GM12801 (cell line): ENCODE results near the gene BHMT2.

Source experiments
- TF ChIP-seq, protein P1 (sequence below): IDR thresholded peaks from one replicate; pipeline ENCODE4 v1.5.1; 2011; ENCODE audit warnings: control low read depth; ENCODE audit not compliant: insufficient read length; ENCODE audit errors: extremely low read depth

BHMT2 gene

GRCh38 chr5:79124607-79125006 is 55.0 kb downstream of the BHMT2 start:
- TF ChIP-seq, protein P1, sequence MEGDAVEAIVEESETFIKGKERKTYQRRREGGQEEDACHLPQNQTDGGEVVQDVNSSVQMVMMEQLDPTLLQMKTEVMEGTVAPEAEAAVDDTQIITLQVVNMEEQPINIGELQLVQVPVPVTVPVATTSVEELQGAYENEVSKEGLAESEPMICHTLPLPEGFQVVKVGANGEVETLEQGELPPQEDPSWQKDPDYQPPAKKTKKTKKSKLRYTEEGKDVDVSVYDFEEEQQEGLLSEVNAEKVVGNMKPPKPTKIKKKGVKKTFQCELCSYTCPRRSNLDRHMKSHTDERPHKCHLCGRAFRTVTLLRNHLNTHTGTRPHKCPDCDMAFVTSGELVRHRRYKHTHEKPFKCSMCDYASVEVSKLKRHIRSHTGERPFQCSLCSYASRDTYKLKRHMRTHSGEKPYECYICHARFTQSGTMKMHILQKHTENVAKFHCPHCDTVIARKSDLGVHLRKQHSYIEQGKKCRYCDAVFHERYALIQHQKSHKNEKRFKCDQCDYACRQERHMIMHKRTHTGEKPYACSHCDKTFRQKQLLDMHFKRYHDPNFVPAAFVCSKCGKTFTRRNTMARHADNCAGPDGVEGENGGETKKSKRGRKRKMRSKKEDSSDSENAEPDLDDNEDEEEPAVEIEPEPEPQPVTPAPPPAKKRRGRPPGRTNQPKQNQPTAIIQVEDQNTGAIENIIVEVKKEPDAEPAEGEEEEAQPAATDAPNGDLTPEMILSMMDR: no peak

- TF ChIP-seq, protein P1: no peak
Measured at GRCh38 chr5:79130781-79131180, 61.2 kb downstream of the BHMT2 start.

GRCh38 chr5:79133121-79133656 is 63.6 kb downstream of the BHMT2 start:
- TF ChIP-seq, protein P1: no peak

- TF ChIP-seq, protein P1: no peak
Measured at GRCh38 chr5:79133657-79134451, 64.3 kb downstream of the BHMT2 start.

GRCh38 chr5:79135790-79136553 is 66.4 kb downstream of the BHMT2 start:
- TF ChIP-seq, protein P1: no peak

DNA sequence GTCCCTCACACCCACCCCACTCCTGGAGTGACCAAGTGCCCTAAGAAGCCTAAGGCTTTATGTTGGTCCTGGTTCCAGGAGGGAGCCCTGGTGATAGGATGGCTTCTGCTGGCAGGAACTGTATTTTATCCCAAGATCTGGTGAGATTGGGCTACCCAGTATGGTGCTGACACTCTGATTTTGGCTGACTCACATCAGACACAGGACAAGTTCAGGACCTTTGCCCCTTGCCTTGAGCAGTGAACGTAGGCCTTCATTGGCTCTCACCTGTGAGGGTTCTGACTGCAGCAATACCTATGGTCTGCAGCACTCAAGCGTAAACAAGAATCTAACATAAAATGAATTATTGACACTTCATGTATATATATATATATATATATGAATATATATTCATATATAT is 67.1 kb downstream of the BHMT2 start:
- TF ChIP-seq, protein P1: no peak
